NCI-H1930 (cell line): ENCODE data around the gene RIMKLB.
"Not testable (repeated sequence)": the region's sequence is repeated elsewhere in the genome, so short reads cannot be mapped to it uniquely, and the experiment has no call there.

Experiments used
- DNase-seq, 2 experiments: peaks; one replicate each; lab custom pipeline; 2025; lab: John Stamatoyannopoulos, UW

Gene RIMKLB

GRCh38 chr12:8695116-8695515, 2.7 kb upstream of the RIMKLB start:
- no peak for DNase-seq

- DNase-seq = no peak
These were observed 1.2 kb upstream of the RIMKLB start for GRCh38 chr12:8696442-8697090.

GRCh38 chr12:8697120-8697475, 693 bp upstream of the RIMKLB start:
- peak in 1 of 2 experiments; percentile 56 for DNase-seq

GRCh38 chr12:8698132-8698851, 501 bp downstream of the RIMKLB start:
- peak; percentile 26 to 61 for DNase-seq

- DNase-seq = no peak
These were observed 1.1 kb downstream of the RIMKLB start for GRCh38 chr12:8698879-8699278.

- no peak for DNase-seq
These were observed 1.9 kb downstream of the RIMKLB start for GRCh38 chr12:8699714-8700113.

- DNase-seq = no peak
These were observed 3.4 kb downstream of the RIMKLB start for GRCh38 chr12:8701046-8701660.

- DNase-seq = no peak
These were observed 4.4 kb downstream of the RIMKLB start for GRCh38 chr12:8702159-8702558.

- no peak for DNase-seq
These were observed 11.5 kb downstream of the RIMKLB start for GRCh38 chr12:8709124-8709830.

GRCh38 chr12:8712572-8712971, 14.8 kb downstream of the RIMKLB start:
- no peak for DNase-seq

- DNase-seq = no peak
These were observed 24.6 kb downstream of the RIMKLB start for GRCh38 chr12:8722286-8722800.

GRCh38 chr12:8734873-8735381, 37.1 kb downstream of the RIMKLB start:
- DNase-seq = no peak

GRCh38 chr12:8742501-8742900, 44.7 kb downstream of the RIMKLB start:
- DNase-seq = no peak

GRCh38 chr12:8743121-8743520, 45.3 kb downstream of the RIMKLB start:
- DNase-seq = not testable (repeated sequence)

- DNase-seq = not testable (repeated sequence)
These were observed 47.8 kb downstream of the RIMKLB start for GRCh38 chr12:8745631-8746030.

GRCh38 chr12:8746046-8746445, 48.3 kb downstream of the RIMKLB start:
- no peak for DNase-seq

- not testable (repeated sequence) for DNase-seq
These were observed 62.3 kb downstream of the RIMKLB start for GRCh38 chr12:8760076-8760475.

GRCh38 chr12:8762701-8763100, 64.9 kb downstream of the RIMKLB start:
- not testable (repeated sequence) for DNase-seq

GRCh38 chr12:8766121-8766520, 68.3 kb downstream of the RIMKLB start:
- DNase-seq = not testable (repeated sequence)

- DNase-seq = no peak
These were observed 72.7 kb downstream of the RIMKLB start for GRCh38 chr12:8770499-8770898.

- DNase-seq = no peak
These were observed 73.3 kb downstream of the RIMKLB start for GRCh38 chr12:8771072-8771471.

GRCh38 chr12:8773461-8773860, 75.7 kb downstream of the RIMKLB start:
- DNase-seq = no peak
